SK-N-SH (cell line): Measurements from ENCODE around the gene TEKTIP1. TPM values are rescaled to one million over a fixed set of nuclear protein-coding genes. Genes with fewer than 3 reads are reported as not detected.

ENCODE experiments used
- CTCF ChIA-PET: fragments of 300-600, 350-600 bp; formaldehyde crosslinking; extraction: SDS; loops from one replicate; lab custom pipeline; 2021; lab: Yijun Ruan, JAX
- POLR2A ChIA-PET: fragments of 350-600 bp; sonication (Branson Sonifier 250); formaldehyde crosslinking; extraction: SDS; loops from one replicate; lab custom pipeline; 2020; ENCODE audit warnings: antibody characterized with exemption, inconsistent platforms; lab: Yijun Ruan, JAX
- DNase-seq: peaks from one replicate; pipeline ENCODE4 v3.0.0; 2012
- H2AFZ ChIP-seq: fragments of 200-600 bp; sonication (generic); 2 replicates; pipeline ENCODE4 v1.8.1; 2016; ENCODE audit warnings: antibody characterized with exemption, mild to moderate bottlenecking, low read depth
- H3F3A ChIP-seq: fragments of 200-600 bp; sonication (generic); replicated peaks from 2 replicates; pipeline ENCODE3; 2016; ENCODE audit warnings: antibody characterized with exemption, mild to moderate bottlenecking; ENCODE audit not compliant: insufficient read depth
- H3K27ac ChIP-seq, 2 experiments: fragments of 200-500 bp in 1 of 2; fragments of 200-600 bp in 1 of 2; sonication (Bioruptor generic) in 1 of 2; sonication (generic), shearing (Covaris generic) in 1 of 2; 2 replicates each; pipeline versions ENCODE4 v1.5.1 to v1.6.1; 2014 to 2016; ENCODE audit warnings: low read depth in 2 of 2, inconsistent platforms in 1 of 2, low read length in 1 of 2, mild to moderate bottlenecking in 1 of 2, mixed read lengths in 1 of 2
- H3K27me3 ChIP-seq: fragments of 200-600 bp; sonication (generic), shearing (Covaris generic); 2 replicates; pipeline ENCODE4 v1.6.1; 2016; ENCODE audit warnings: mixed run types; ENCODE audit not compliant: insufficient read depth
- H3K36me3 ChIP-seq, 2 experiments: fragments of 200-500 bp in 1 of 2; fragments of 200-600 bp in 1 of 2; sonication (Bioruptor generic) in 1 of 2; sonication (generic) in 1 of 2; replicated peaks in 1 of 2; 2 replicates each; pipeline versions ENCODE3 to v1.5.1; 2014 to 2016; ENCODE audit warnings: low read length in 1 of 2, mild to moderate bottlenecking in 1 of 2; ENCODE audit not compliant: insufficient read depth in 2 of 2, control insufficient read depth in 1 of 2
- H3K4me1 ChIP-seq, 2 experiments: fragments of 200-500 bp in 1 of 2; fragments of 200-600 bp in 1 of 2; sonication (Bioruptor generic) in 1 of 2; sonication (generic), shearing (Covaris generic) in 1 of 2; 2 replicates each; pipeline versions ENCODE4 v1.5.1 to v1.6.1; 2014 to 2016; ENCODE audit warnings: low read depth in 1 of 2, low read length in 1 of 2, mixed run types in 1 of 2; ENCODE audit not compliant: insufficient read depth in 2 of 2, control insufficient read depth in 1 of 2
- H3K4me2 ChIP-seq: fragments of 200-600 bp; sonication (generic), shearing (Covaris generic); 2 replicates; pipeline ENCODE4 v1.6.1; 2017; ENCODE audit warnings: mixed run types
- H3K4me3 ChIP-seq, 2 experiments: fragments of 200-500 bp in 1 of 2; fragments of 200-600 bp in 1 of 2; sonication (Bioruptor generic) in 1 of 2; sonication (generic), shearing (Covaris generic) in 1 of 2; 2 replicates each; pipeline versions ENCODE4 v1.5.1 to v1.8.1; 2014 to 2016; ENCODE audit warnings: low read depth in 2 of 2, inconsistent platforms in 1 of 2, low read length in 1 of 2, mild to moderate bottlenecking in 1 of 2, mixed read lengths in 1 of 2, moderate library complexity in 1 of 2
- H3K79me2 ChIP-seq: fragments of 200-600 bp; sonication (generic); 2 replicates; pipeline ENCODE4 v1.8.1; 2017; ENCODE audit warnings: mild to moderate bottlenecking; ENCODE audit not compliant: insufficient read depth
- H3K9ac ChIP-seq: fragments of 200-600 bp; sonication (generic); 2 replicates; pipeline ENCODE4 v1.6.1; 2017; ENCODE audit warnings: mixed run types
- H3K9me2 ChIP-seq: fragments of 200-600 bp; sonication (generic); 2 replicates; pipeline ENCODE4 v1.6.1; 2017; ENCODE audit warnings: mixed run types
- H3K9me3 ChIP-seq: fragments of 200-600 bp; sonication (generic); 2 replicates; pipeline ENCODE4 v1.6.1; 2017; ENCODE audit warnings: mixed run types, mild to moderate bottlenecking, moderate library complexity
- H4K20me1 ChIP-seq: fragments of 200-600 bp; sonication (generic); 2 replicates; pipeline ENCODE4 v1.6.1; 2017; ENCODE audit warnings: mild to moderate bottlenecking, mixed run types; ENCODE audit not compliant: insufficient read depth
- CHD2 ChIP-seq: fragments of 150-350 bp; IDR thresholded peaks from 2 replicates; pipeline ENCODE4 v1.6.1; 2018; ENCODE audit warnings: low read length; ENCODE audit not compliant: partially characterized antibody
- CTCF ChIP-seq: fragments of 200-600 bp; sonication (generic); IDR thresholded peaks from 2 replicates; pipeline ENCODE4 v1.6.1; 2017; ENCODE audit warnings: antibody characterized with exemption, mild to moderate bottlenecking, moderate library complexity
- EP300 ChIP-seq, 2 experiments: IDR thresholded peaks; 2 replicates each; pipeline versions ENCODE4 v1.4.0 to v1.6.1; 2012; ENCODE audit warnings: borderline replicate concordance in 1 of 2, low read depth in 1 of 2, low read length in 1 of 2
- EZH2phosphoT487 ChIP-seq: fragments of 200-600 bp; sonication (generic); IDR thresholded peaks from 2 replicates; pipeline ENCODE4 v1.6.1; 2017; ENCODE audit warnings: low read depth, mixed run types, mild to moderate bottlenecking, antibody characterized with exemption, moderate library complexity, borderline replicate concordance
- FOXJ3 ChIP-seq: sonication (generic); formaldehyde crosslinking; IDR thresholded peaks from 2 replicates; pipeline ENCODE4 v1.5.1; 2020; ENCODE audit warnings: mild to moderate bottlenecking, missing genetic modification reagents
- FOXM1 ChIP-seq: IDR thresholded peaks from 2 replicates; pipeline ENCODE4 v1.4.0; 2012; ENCODE audit warnings: low read depth, mild to moderate bottlenecking
- GABPA ChIP-seq: IDR thresholded peaks from 2 replicates; pipeline ENCODE4 v1.4.0; 2012; ENCODE audit warnings: low read depth, mild to moderate bottlenecking
- MXI1 ChIP-seq: IDR thresholded peaks from 2 replicates; pipeline ENCODE4 v1.6.1; 2012; ENCODE audit warnings: mild to moderate bottlenecking, low read depth, low read length, improper control_type of control experiment
- NFIC ChIP-seq: IDR thresholded peaks from 2 replicates; pipeline ENCODE4 v1.4.0; 2012; ENCODE audit warnings: borderline replicate concordance
- NRF1 ChIP-seq: IDR thresholded peaks from 2 replicates; pipeline ENCODE4 v1.6.1; 2012; ENCODE audit warnings: low read depth, mild to moderate bottlenecking, low read length
- POLR2AphosphoS5 ChIP-seq: IDR thresholded peaks from 2 replicates; pipeline ENCODE4 v1.6.1; 2012; ENCODE audit warnings: low read depth, low read length
- RFX5 ChIP-seq: IDR thresholded peaks from 2 replicates; pipeline ENCODE4 v1.6.1; 2012; ENCODE audit warnings: mild to moderate bottlenecking, improper control_type of control experiment, low read length
- TAF1 ChIP-seq: IDR thresholded peaks from 2 replicates; pipeline ENCODE4 v1.6.1; 2012; ENCODE audit warnings: low read depth, mild to moderate bottlenecking, low read length, moderate library complexity, borderline replicate concordance
- TEAD4 ChIP-seq: IDR thresholded peaks from 2 replicates; pipeline ENCODE4 v1.4.0; 2012; ENCODE audit warnings: mild to moderate bottlenecking, borderline replicate concordance; ENCODE audit not compliant: insufficient read depth
- YY1 ChIP-seq: IDR thresholded peaks from 2 replicates; pipeline ENCODE4 v1.4.0; 2012; ENCODE audit warnings: low read depth, mild to moderate bottlenecking
- ZBTB33 ChIP-seq: IDR thresholded peaks from 2 replicates; pipeline ENCODE4 v1.4.0; 2012; ENCODE audit warnings: low read depth, borderline replicate concordance
- WGBS: methylation state at CpG from one replicate; pipeline ENCODE4 v1.1.6; 2017; ENCODE audit warnings: low lambda C conversion rate; 5-methylcytosine and 5-hydroxymethylcytosine counted together
- polyA plus RNA-seq, 3 experiments: library from polyadenylated mRNA; depleted of rRNA; stranded (reverse); fragments of >200 nt; gene quantifications; 2 replicates each; pipeline ENCODE4 v1.2.3, GENCODE V29; 2012
- TF ChIP-seq, protein P1 (sequence below): IDR thresholded peaks from 2 replicates; pipeline ENCODE4; 2012
- TF ChIP-seq, protein P2 (sequence below): IDR thresholded peaks from 2 replicates; pipeline ENCODE4 v1.4.0; 2012; ENCODE audit warnings: low read depth

The TEKTIP1 gene
- polyA plus RNA-seq, 1 of the 3 experiments (the other 2 are of a cell fraction), result 0.12 TPM

GRCh38 chr19:3523361-3524077 lies 15.5 kb upstream of the TEKTIP1 start (continued):
- no peak for TF ChIP-seq EZH2phosphoT487
- no peak for TF ChIP-seq TEAD4
- TF ChIP-seq TAF1, result no peak
- TF ChIP-seq NRF1, result no peak
- TF ChIP-seq NFIC, result no peak
- TF ChIP-seq, protein P1, sequence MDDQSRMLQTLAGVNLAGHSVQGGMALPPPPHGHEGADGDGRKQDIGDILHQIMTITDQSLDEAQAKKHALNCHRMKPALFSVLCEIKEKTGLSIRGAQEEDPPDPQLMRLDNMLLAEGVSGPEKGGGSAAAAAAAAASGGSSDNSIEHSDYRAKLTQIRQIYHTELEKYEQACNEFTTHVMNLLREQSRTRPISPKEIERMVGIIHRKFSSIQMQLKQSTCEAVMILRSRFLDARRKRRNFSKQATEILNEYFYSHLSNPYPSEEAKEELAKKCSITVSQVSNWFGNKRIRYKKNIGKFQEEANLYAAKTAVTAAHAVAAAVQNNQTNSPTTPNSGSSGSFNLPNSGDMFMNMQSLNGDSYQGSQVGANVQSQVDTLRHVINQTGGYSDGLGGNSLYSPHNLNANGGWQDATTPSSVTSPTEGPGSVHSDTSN, result no peak
- TF ChIP-seq YY1, result no peak
- no peak for TF ChIP-seq EP300 (IDR thresholded peaks at IDR 0.05; ENCODE audit: borderline replicate concordance in 1 of 2, low read depth in 1 of 2, low read length in 1 of 2)
- no peak for TF ChIP-seq RFX5

GRCh38 chr19:3524078-3524842 lies 14.7 kb upstream of the TEKTIP1 start:
- H3F3A ChIP-seq, result no peaks in the 10 kb centered on the region
- no peak overlapping the region for H3K4me2 ChIP-seq
- H3K9me3 ChIP-seq, result no peaks in the 10 kb centered on the region
- no peak for DNase-seq
- no peak for TF ChIP-seq NFIC
- TF ChIP-seq MXI1, result no peak
- no peak for TF ChIP-seq ZBTB33
- no peak for TF ChIP-seq CHD2
- TF ChIP-seq, protein P1, result no peak
- no peak for TF ChIP-seq FOXJ3 (CRISPR knock-in tag)
- TF ChIP-seq FOXM1, result no peak
- TF ChIP-seq EZH2phosphoT487, result no peak
- TF ChIP-seq POLR2AphosphoS5, result no peak
- TF ChIP-seq TEAD4, result no peak
- no peak for TF ChIP-seq CTCF
- TF ChIP-seq, protein P2, sequence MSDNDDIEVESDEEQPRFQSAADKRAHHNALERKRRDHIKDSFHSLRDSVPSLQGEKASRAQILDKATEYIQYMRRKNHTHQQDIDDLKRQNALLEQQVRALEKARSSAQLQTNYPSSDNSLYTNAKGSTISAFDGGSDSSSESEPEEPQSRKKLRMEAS, result no peak
- no peak for TF ChIP-seq GABPA
- 97% methylated on average over 16 of the region's 33 CpGs for WGBS
- POLR2A ChIA-PET, result no interaction called here
- CTCF ChIA-PET, result no interaction called here
- H3K27ac ChIP-seq, result no peak overlapping the region
- H4K20me1 ChIP-seq, result peaks cover 46% of the 10 kb centered on the region
- H3K4me1 ChIP-seq, result peaks cover 0 to 13% of the 10 kb centered on the region in 2 experiments; a peak in 1 of 4 replicates
- H3K9ac ChIP-seq, result no peak overlapping the region
- peaks cover 47% of the 10 kb centered on the region for H3K79me2 ChIP-seq
- no peaks in the 10 kb centered on the region for H3K9me2 ChIP-seq
- H3K36me3 ChIP-seq, result peaks cover 11 to 35% of the 10 kb centered on the region in 2 experiments
- no peaks in the 10 kb centered on the region for H3K27me3 ChIP-seq
- H2AFZ ChIP-seq, result no peak overlapping the region
- no peak overlapping the region for H3K4me3 ChIP-seq
